Measurements from ENCODE around the gene BTNL3. TPM values are rescaled to one million over a fixed set of nuclear protein-coding genes. Genes with fewer than 3 reads are reported as not detected.

Gene BTNL3
- total and polyA plus RNA-seq, 5 donors from 2014 or later = not detected

GRCh38 chr5:181024245-181025064, 35.8 kb downstream of the BTNL3 start:
- Mint-ChIP-seq H3K4me3 (no peak overlapping the region), H3K27ac (no peak overlapping the region), H3K27me3 (peaks cover 22% of the 10 kb centered on the region)

GRCh38 chr5:181027452-181028031, 38.9 kb downstream of the BTNL3 start:
- no peak overlapping the region for H3K4me3 ChIP-seq (ENCODE audit: low read depth, low read length)
- Mint-ChIP-seq H3K36me3 (peaks cover 3% of the 10 kb centered on the region), H3K4me3 (no peak overlapping the region), H3K4me1 (no peaks in the 10 kb centered on the region), H3K9me3 (peaks cover 0 to 11% (median 3%) of the 10 kb centered on the region in 7 donors), H3K27me3 (peaks cover 22% of the 10 kb centered on the region), H3K27ac (no peak overlapping the region)
- peaks cover 5% of the 10 kb centered on the region for H3K27me3 ChIP-seq (ENCODE audit: control insufficient read depth, insufficient read depth, low read length)
- peaks cover 3 to 7% of the 10 kb centered on the region in 2 experiments for H3K9me3 ChIP-seq (ENCODE audit: control insufficient read depth in 2 of 2, low read length in 2 of 2)
- no peaks in the 10 kb centered on the region for H3K4me1 ChIP-seq (ENCODE audit: control insufficient read depth, insufficient read depth, low read length, poor library complexity, severe bottlenecking)
- ATAC-seq (ENCODE audit: low read depth in 2 of 2) (no peak), DNase-seq (no peak)
- no peaks in the 10 kb centered on the region for H3K36me3 ChIP-seq (ENCODE audit: control insufficient read depth, insufficient read depth, low read length)
- no peak overlapping the region for H3K27ac ChIP-seq (ENCODE audit: insufficient read depth, low read length, poor library complexity, severe bottlenecking)

More at GRCh38 chr5:181024245-181025064, 35.8 kb downstream of the BTNL3 start:
- Histone ChIP-seq H3K9me3 (ENCODE audit: control insufficient read depth in 2 of 2, low read length in 2 of 2) (peaks cover 15 to 24% of the 10 kb centered on the region in 2 experiments), H3K4me3 (ENCODE audit: low read depth, low read length) (no peak overlapping the region), H3K4me1 (ENCODE audit: control insufficient read depth, insufficient read depth, low read length, poor library complexity, severe bottlenecking) (no peaks in the 10 kb centered on the region), H3K27ac (ENCODE audit: insufficient read depth, low read length, poor library complexity, severe bottlenecking) (no peak overlapping the region), H3K27me3 (ENCODE audit: control insufficient read depth, insufficient read depth, low read length) (peaks cover 5% of the 10 kb centered on the region), H3K36me3 (ENCODE audit: control insufficient read depth, insufficient read depth, low read length) (no peaks in the 10 kb centered on the region)
- Mint-ChIP-seq H3K36me3 (peaks cover 3% of the 10 kb centered on the region), H3K9me3 (peaks cover 3 to 20% (median 7%) of the 10 kb centered on the region in 7 donors), H3K4me1 (no peaks in the 10 kb centered on the region)
- DNase-seq (no peak), ATAC-seq (ENCODE audit: low read depth in 2 of 2) (no peak)

DNA sequence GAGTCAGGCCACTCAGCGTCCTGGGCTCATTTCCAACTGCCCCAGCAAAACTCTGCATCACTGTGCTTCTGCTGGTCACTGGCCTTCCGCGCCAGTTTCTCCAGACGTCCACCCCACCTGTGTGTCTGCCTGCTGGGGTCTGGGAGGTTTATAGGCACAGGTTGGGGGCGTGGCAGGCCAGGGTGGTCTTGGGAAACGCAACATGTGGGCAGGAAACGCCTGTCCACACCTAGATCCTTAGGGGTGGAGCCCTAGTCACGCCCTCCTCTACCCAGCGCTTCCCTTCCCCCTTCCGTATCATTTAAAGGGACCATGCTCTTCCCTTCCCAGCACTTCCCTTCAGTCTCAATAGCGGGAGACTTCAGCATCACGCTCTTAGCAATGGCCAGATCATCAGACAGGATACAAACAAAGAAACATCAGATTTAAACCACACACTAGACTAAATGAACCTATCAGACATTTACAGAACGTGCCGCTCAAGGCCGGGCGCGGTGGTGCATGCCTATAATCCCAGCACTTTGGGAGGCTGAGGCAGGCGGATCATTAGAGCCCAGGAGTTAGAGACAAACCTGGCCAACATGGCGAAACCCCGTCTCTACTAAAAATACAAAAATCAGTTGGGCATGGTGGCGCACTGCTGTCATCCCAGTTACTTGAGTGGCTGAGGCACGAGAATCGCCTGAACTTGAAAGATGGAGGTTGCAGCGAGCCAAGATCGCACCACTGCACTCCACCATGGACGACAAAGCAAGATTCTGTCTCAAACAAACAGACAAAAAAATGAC, 39.6 kb downstream of the BTNL3 start:
- Histone ChIP-seq H3K27me3 (ENCODE audit: control insufficient read depth, insufficient read depth, low read length) (peaks cover 5% of the 10 kb centered on the region), H3K27ac (ENCODE audit: insufficient read depth, low read length, poor library complexity, severe bottlenecking) (no peak overlapping the region), H3K36me3 (ENCODE audit: control insufficient read depth, insufficient read depth, low read length) (no peaks in the 10 kb centered on the region), H3K4me1 (ENCODE audit: control insufficient read depth, insufficient read depth, low read length, poor library complexity, severe bottlenecking) (no peaks in the 10 kb centered on the region), H3K4me3 (ENCODE audit: low read depth, low read length) (no peak overlapping the region), H3K9me3 (ENCODE audit: control insufficient read depth in 2 of 2, low read length in 2 of 2) (peaks cover 0 to under 1% of the 10 kb centered on the region in 2 experiments)
- peaks cover 0 to 8% (median 2%) of the 10 kb centered on the region in 7 donors for H3K9me3 Mint-ChIP-seq
- H3K27me3 Mint-ChIP-seq = peaks cover 22% of the 10 kb centered on the region
- no peaks in the 10 kb centered on the region for H3K4me1 Mint-ChIP-seq
- ATAC-seq (ENCODE audit: low read depth in 2 of 2) = no peak
- no peaks in the 10 kb centered on the region for H3K36me3 Mint-ChIP-seq
- DNase-seq = no peak
- H3K4me3 Mint-ChIP-seq = no peak overlapping the region
- no peak overlapping the region for H3K27ac Mint-ChIP-seq

GRCh38 chr5:181031716-181032115, 43.1 kb downstream of the BTNL3 start:
- peaks cover 23% of the 10 kb centered on the region for H3K27me3 Mint-ChIP-seq
- no peaks in the 10 kb centered on the region for H3K9me3 ChIP-seq (ENCODE audit: control insufficient read depth in 2 of 2, low read length in 2 of 2)
- H3K4me3 ChIP-seq (ENCODE audit: low read depth, low read length) = no peak overlapping the region
- no peaks in the 10 kb centered on the region for H3K4me1 Mint-ChIP-seq
- no peaks in the 10 kb centered on the region for H3K4me1 ChIP-seq (ENCODE audit: control insufficient read depth, insufficient read depth, low read length, poor library complexity, severe bottlenecking)
- no peaks in the 10 kb centered on the region for H3K36me3 Mint-ChIP-seq
- H3K27ac ChIP-seq (ENCODE audit: insufficient read depth, low read length, poor library complexity, severe bottlenecking) = no peak overlapping the region
- no peaks in the 10 kb centered on the region for H3K36me3 ChIP-seq (ENCODE audit: control insufficient read depth, insufficient read depth, low read length)
- H3K27ac Mint-ChIP-seq = peak overlapping the region in 1 of 3 donors; percentile 18
- H3K9me3 Mint-ChIP-seq = peaks cover 0 to 5% (median 2%) of the 10 kb centered on the region in 7 donors
- ATAC-seq (ENCODE audit: low read depth in 2 of 2) = no peak
- no peaks in the 10 kb centered on the region for H3K27me3 ChIP-seq (ENCODE audit: control insufficient read depth, insufficient read depth, low read length)
- DNase-seq = no peak
- H3K4me3 Mint-ChIP-seq = no peak overlapping the region

DNA sequence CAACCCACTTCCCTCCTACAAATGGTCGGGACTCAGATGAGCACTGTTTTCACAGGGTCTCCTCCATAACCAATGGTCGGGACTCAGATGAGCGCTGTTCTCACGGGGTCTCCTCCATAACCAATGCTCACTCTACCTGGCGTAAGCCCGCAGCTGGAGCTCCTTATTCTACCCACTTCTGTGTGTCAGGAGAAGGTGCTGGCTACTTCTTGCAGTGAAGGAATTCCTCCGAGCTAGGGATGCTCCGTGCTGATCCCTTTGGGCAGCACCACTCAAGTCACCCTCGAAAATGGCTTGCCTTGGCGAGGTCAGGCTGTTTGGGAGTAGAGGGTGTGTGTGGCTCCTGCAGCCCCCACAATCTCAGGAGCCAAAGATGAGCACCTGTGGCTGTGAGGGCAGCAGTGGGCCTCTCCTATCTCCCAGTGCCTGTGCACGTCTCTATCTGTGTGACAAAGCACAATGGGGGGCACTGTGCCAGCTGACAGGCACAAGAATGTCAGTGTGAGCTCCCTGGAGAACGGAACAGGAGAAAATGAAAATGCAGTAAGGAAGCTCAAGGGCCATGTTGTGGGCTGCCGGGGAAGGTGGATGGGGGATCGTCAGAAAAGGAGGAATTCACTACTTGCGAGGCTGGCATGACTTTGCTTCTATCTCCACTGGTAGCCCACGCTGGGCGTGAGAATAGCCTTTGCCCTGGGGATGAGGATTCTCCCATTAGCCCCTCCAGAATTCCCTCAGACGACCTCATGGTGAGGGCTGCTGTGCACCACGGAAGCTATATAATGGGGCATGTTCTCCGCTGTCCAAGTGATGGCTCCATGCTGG, 47.6 kb downstream of the BTNL3 start:
- no peaks in the 10 kb centered on the region for H3K4me1 ChIP-seq (ENCODE audit: control insufficient read depth, insufficient read depth, low read length, poor library complexity, severe bottlenecking)
- no peaks in the 10 kb centered on the region for H3K9me3 ChIP-seq (ENCODE audit: control insufficient read depth in 2 of 2, low read length in 2 of 2)
- Mint-ChIP-seq H3K9me3 (peaks cover 0 to 5% (median 2%) of the 10 kb centered on the region in 7 donors), H3K4me3 (no peak overlapping the region), H3K36me3 (no peaks in the 10 kb centered on the region), H3K27ac (no peak overlapping the region), H3K4me1 (no peaks in the 10 kb centered on the region), H3K27me3 (peaks cover 30% of the 10 kb centered on the region)
- H3K36me3 ChIP-seq (ENCODE audit: control insufficient read depth, insufficient read depth, low read length) = no peaks in the 10 kb centered on the region
- ATAC-seq (ENCODE audit: low read depth in 2 of 2) = no peak
- DNase-seq = no peak
- H3K4me3 ChIP-seq (ENCODE audit: low read depth, low read length) = no peak overlapping the region
- no peaks in the 10 kb centered on the region for H3K27me3 ChIP-seq (ENCODE audit: control insufficient read depth, insufficient read depth, low read length)
- H3K27ac ChIP-seq (ENCODE audit: insufficient read depth, low read length, poor library complexity, severe bottlenecking) = no peak overlapping the region

DNA sequence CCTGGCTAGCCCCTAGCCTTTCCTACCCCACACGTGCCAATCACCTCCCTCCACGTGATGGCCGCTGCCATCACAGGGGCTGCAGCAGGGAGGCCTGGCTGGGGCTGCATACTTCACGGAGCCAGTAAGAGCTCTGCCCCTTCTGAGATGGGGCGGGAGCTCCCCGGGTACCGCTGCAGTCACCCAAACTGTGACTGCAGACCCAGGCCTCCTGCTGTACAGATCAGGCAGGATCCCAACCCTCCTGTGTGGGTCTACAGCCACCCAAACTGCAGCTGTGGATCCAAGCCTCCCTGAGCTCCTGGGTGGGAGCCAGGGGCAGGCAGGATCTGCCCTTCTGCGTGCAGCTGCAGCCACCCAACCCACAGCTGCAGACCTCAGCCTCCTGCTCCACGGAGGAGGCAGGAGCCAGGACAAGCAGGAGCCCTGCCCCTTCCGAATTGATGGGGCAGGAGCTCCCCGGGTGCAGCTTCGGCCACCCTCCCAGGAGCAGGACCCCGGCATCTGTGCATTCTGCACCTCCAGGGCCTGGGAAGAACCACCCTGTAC, 48.2 kb downstream of the BTNL3 start:
- DNase-seq (no peak), ATAC-seq (ENCODE audit: low read depth in 2 of 2) (no peak)
- no peak overlapping the region for H3K4me3 ChIP-seq (ENCODE audit: low read depth, low read length)
- Mint-ChIP-seq H3K9me3 (peaks cover 0 to 4% (median 2%) of the 10 kb centered on the region in 7 donors), H3K27me3 (peaks cover 30% of the 10 kb centered on the region), H3K4me1 (no peaks in the 10 kb centered on the region), H3K27ac (no peak overlapping the region), H3K36me3 (no peaks in the 10 kb centered on the region), H3K4me3 (no peak overlapping the region)
- H3K9me3 ChIP-seq (ENCODE audit: control insufficient read depth in 2 of 2, low read length in 2 of 2) = no peaks in the 10 kb centered on the region
- no peaks in the 10 kb centered on the region for H3K27me3 ChIP-seq (ENCODE audit: control insufficient read depth, insufficient read depth, low read length)
- H3K36me3 ChIP-seq (ENCODE audit: control insufficient read depth, insufficient read depth, low read length) = no peaks in the 10 kb centered on the region
- no peaks in the 10 kb centered on the region for H3K4me1 ChIP-seq (ENCODE audit: control insufficient read depth, insufficient read depth, low read length, poor library complexity, severe bottlenecking)
- H3K27ac ChIP-seq (ENCODE audit: insufficient read depth, low read length, poor library complexity, severe bottlenecking) = no peak overlapping the region

DNA sequence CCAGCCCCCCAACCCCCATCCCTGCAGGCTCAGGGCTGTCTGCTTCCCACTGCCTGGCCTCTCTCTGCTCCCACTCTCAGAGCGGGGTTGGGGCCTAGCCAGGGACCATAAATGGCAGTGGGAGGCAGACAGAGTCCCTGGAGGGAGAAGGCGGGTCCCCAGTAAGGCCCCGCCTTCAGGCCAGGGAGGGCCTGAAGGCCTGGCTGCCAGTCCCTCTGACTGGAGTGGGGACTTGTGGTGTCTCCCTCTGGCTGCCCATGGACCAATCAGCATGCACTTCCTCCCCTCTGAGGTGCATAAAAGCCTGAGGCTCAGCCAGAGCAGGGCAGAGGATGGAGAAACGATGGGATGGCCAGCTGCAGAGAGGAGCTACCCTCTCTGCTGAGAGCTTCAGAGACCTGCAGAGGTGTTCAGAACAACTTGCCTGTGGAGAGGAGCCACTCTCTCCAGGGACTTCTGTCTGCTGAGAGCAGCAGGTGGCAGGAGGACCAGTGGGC, 48.8 kb downstream of the BTNL3 start:
- no peak overlapping the region for H3K4me3 Mint-ChIP-seq
- H3K27ac ChIP-seq (ENCODE audit: insufficient read depth, low read length, poor library complexity, severe bottlenecking) = no peak overlapping the region
- no peaks in the 10 kb centered on the region for H3K9me3 ChIP-seq (ENCODE audit: control insufficient read depth in 2 of 2, low read length in 2 of 2)
- no peaks in the 10 kb centered on the region for H3K4me1 ChIP-seq (ENCODE audit: control insufficient read depth, insufficient read depth, low read length, poor library complexity, severe bottlenecking)
- peaks cover 30% of the 10 kb centered on the region for H3K27me3 Mint-ChIP-seq
- H3K9me3 Mint-ChIP-seq = peaks cover 0 to 4% (median 0%) of the 10 kb centered on the region in 7 donors
- no peak overlapping the region for H3K4me3 ChIP-seq (ENCODE audit: low read depth, low read length)
- no peaks in the 10 kb centered on the region for H3K36me3 Mint-ChIP-seq
- ATAC-seq (ENCODE audit: low read depth in 2 of 2) = no peak
- DNase-seq = no peak
- H3K27me3 ChIP-seq (ENCODE audit: control insufficient read depth, insufficient read depth, low read length) = no peaks in the 10 kb centered on the region
- no peak overlapping the region for H3K27ac Mint-ChIP-seq
- H3K4me1 Mint-ChIP-seq = no peaks in the 10 kb centered on the region
- H3K36me3 ChIP-seq (ENCODE audit: control insufficient read depth, insufficient read depth, low read length) = no peaks in the 10 kb centered on the region

Measured in CD4-positive, CD25-positive, alpha-beta regulatory T cell (primary cell).